Type B pancreatic cell (in vitro differentiated cells): ENCODE results near the gene MSGN1. TPM values are rescaled to one million over a fixed set of nuclear protein-coding genes. Genes with fewer than 3 reads are reported as not detected.

Experiments used
- DNase-seq: peaks from one replicate; pipeline ENCODE4 v3.0.0; 2021; ENCODE audit warnings: mixed read lengths; ENCODE audit not compliant: unreplicated experiment; ENCODE audit errors: extremely low spot score
- H3K27ac Mint-ChIP-seq: 2 replicates; pipeline ENCODE4 v1.8.0; 2021; ENCODE audit warnings: mild to moderate bottlenecking, mixed read lengths
- H3K27me3 Mint-ChIP-seq: 2 replicates; pipeline ENCODE4 v1.8.0; 2021; ENCODE audit warnings: mixed read lengths
- H3K36me3 Mint-ChIP-seq: 2 replicates; pipeline ENCODE4 v1.8.0; 2021; ENCODE audit warnings: mixed read lengths
- H3K4me1 Mint-ChIP-seq: one replicate; pipeline ENCODE4 v1.8.0; 2021; ENCODE audit warnings: mixed read lengths; ENCODE audit not compliant: unreplicated experiment
- H3K4me3 Mint-ChIP-seq: 2 replicates; pipeline ENCODE4 v1.8.0; 2021; ENCODE audit warnings: mild to moderate bottlenecking, mixed read lengths
- H3K9me3 Mint-ChIP-seq: 2 replicates; pipeline ENCODE4 v1.8.0; 2021; ENCODE audit warnings: mixed read lengths
- total RNA-seq: library from RNA; stranded (reverse); gene quantifications from 2 replicates; pipeline ENCODE4 v1.2.1, GENCODE V29; 2021; ENCODE audit warnings: low replicate concordance
- TF ChIP-seq, protein P1 (sequence below): fragments of 200-600 bp; sonication (generic); conservative IDR thresholded peaks from 2 replicates; pipeline ENCODE4 v1.5.0; 2021; ENCODE audit warnings: antibody characterized with exemption, mild to moderate bottlenecking

Gene MSGN1
- total RNA-seq, 1 donor from 2014 or later, result not detected

DNA sequence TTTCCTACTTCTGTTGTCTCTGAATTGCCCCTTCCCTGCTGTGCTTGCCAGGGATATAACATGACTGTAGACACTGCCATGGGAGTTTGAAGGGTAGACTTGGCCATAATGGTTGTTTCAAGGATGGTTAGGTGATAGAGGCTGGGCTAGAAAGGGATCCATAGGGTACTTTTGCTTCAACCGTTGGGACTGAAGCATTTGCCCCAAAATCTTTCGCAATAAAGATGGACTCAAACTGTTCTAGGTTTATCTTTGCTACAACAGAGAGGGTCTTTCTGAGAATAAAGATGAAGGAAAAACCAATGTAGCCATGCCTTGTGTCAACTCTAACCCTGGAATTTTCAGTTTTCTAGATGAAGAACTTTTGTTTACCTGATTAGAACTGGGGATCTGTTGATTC is 27.2 kb downstream of the MSGN1 start:
- Mint-ChIP-seq H3K27me3 (peaks cover 28% of the 10 kb centered on the region), H3K27ac (no peak overlapping the region), H3K9me3 (no peaks in the 10 kb centered on the region), H3K4me1 (no peaks in the 10 kb centered on the region), H3K36me3 (no peaks in the 10 kb centered on the region), H3K4me3 (no peak overlapping the region)
- TF ChIP-seq, protein P1, sequence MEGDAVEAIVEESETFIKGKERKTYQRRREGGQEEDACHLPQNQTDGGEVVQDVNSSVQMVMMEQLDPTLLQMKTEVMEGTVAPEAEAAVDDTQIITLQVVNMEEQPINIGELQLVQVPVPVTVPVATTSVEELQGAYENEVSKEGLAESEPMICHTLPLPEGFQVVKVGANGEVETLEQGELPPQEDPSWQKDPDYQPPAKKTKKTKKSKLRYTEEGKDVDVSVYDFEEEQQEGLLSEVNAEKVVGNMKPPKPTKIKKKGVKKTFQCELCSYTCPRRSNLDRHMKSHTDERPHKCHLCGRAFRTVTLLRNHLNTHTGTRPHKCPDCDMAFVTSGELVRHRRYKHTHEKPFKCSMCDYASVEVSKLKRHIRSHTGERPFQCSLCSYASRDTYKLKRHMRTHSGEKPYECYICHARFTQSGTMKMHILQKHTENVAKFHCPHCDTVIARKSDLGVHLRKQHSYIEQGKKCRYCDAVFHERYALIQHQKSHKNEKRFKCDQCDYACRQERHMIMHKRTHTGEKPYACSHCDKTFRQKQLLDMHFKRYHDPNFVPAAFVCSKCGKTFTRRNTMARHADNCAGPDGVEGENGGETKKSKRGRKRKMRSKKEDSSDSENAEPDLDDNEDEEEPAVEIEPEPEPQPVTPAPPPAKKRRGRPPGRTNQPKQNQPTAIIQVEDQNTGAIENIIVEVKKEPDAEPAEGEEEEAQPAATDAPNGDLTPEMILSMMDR, result no peak
- DNase-seq, result no peak

- TF ChIP-seq, protein P1, result no peak
- H3K36me3 Mint-ChIP-seq, result no peaks in the 10 kb centered on the region
- no peak overlapping the region for H3K27ac Mint-ChIP-seq
- H3K4me3 Mint-ChIP-seq, result no peak overlapping the region
- DNase-seq, result no peak
- no peaks in the 10 kb centered on the region for H3K9me3 Mint-ChIP-seq
- H3K4me1 Mint-ChIP-seq, result peaks cover 4% of the 10 kb centered on the region
- H3K27me3 Mint-ChIP-seq, result peaks cover 28% of the 10 kb centered on the region
Measured at GRCh38 chr2:17845806-17846205, 29.5 kb downstream of the MSGN1 start.

DNA sequence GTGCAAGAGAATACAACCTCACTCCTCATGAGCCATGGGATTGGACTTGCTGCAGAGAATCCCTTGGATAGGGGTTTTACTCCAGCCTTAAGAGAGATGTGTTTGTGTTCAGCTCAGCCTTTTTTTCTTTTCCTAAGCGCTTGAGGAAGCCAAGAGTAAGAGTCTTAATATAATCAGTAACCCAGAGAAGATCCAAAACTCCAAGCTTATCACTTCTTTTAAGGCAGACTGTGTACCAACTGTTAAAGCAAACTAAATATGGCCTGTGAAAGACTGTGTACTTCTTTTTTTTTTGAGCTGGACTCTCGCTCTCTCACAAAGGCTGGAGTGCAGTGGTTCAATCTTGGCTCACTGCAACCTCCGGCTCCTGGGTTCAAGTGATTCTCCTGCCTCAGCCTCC is 30.4 kb downstream of the MSGN1 start:
- Mint-ChIP-seq H3K36me3 (no peaks in the 10 kb centered on the region), H3K4me3 (no peak overlapping the region), H3K4me1 (peaks cover 4% of the 10 kb centered on the region), H3K27ac (no peak overlapping the region), H3K9me3 (no peaks in the 10 kb centered on the region), H3K27me3 (peaks cover 28% of the 10 kb centered on the region)
- TF ChIP-seq, protein P1, result no peak
- DNase-seq, result no peak

GRCh38 chr2:17847236-17847635 is 31.0 kb downstream of the MSGN1 start:
- Mint-ChIP-seq H3K4me1 (peaks cover 4% of the 10 kb centered on the region), H3K4me3 (no peak overlapping the region), H3K9me3 (no peaks in the 10 kb centered on the region), H3K27ac (no peak overlapping the region), H3K36me3 (no peaks in the 10 kb centered on the region), H3K27me3 (peaks cover 27% of the 10 kb centered on the region)
- TF ChIP-seq, protein P1, result no peak
- DNase-seq, result no peak

GRCh38 chr2:17849275-17849674 is 33.0 kb downstream of the MSGN1 start:
- Mint-ChIP-seq H3K4me1 (peaks cover 4% of the 10 kb centered on the region), H3K4me3 (no peak overlapping the region), H3K27ac (no peak overlapping the region), H3K9me3 (no peaks in the 10 kb centered on the region), H3K27me3 (peaks cover 24% of the 10 kb centered on the region), H3K36me3 (no peaks in the 10 kb centered on the region)
- no peak for DNase-seq
- TF ChIP-seq, protein P1, result no peak

DNA sequence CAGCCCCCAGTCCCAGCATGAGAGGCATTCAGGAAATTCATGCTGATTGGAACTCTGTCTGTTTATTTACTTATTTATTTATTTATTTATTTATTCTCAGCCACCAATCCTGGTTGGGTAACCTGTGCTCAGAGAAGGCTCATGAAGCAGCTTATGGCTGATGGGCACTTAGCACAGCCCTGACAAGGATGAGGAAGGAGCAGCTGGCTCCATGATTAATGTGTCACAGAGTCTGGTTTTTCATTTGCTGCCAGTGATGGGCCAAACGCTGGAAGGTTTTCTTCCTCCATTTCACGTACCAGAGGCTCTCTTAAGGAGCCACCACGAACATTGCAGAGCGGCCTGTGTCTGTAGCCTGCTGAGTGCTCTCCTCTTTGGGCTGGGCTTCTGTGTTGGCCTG is 33.9 kb downstream of the MSGN1 start:
- Mint-ChIP-seq H3K9me3 (no peaks in the 10 kb centered on the region), H3K27ac (no peak overlapping the region), H3K27me3 (peaks cover 27% of the 10 kb centered on the region), H3K4me1 (peaks cover 4% of the 10 kb centered on the region), H3K36me3 (no peaks in the 10 kb centered on the region), H3K4me3 (no peak overlapping the region)
- TF ChIP-seq, protein P1, result no peak
- DNase-seq, result no peak
